HL-60 (cell line): Measurements from ENCODE around the gene TBCD.

Experiments
- DNase-seq, 2 experiments: peaks; one replicate each; pipeline ENCODE4 v3.0.0-alpha.2; 2010 to 2020; ENCODE audit warnings: low read depth in 1 of 2, low spot score in 1 of 2
- H3K27ac ChIP-seq: fragments of 250-450 bp; sonication (Bioruptor Pico); replicated peaks from 2 replicates; pipeline ENCODE4 v1.5.1; 2020; ENCODE audit warnings: mild to moderate bottlenecking, moderate library complexity
- H3K27me3 ChIP-seq: fragments of 250-450 bp; sonication (Bioruptor Pico); 2 replicates; pipeline ENCODE4 v1.5.1; 2021; ENCODE audit warnings: mild to moderate bottlenecking, moderate library complexity; ENCODE audit not compliant: insufficient read depth, poor library complexity, severe bottlenecking
- H3K4me3 ChIP-seq: replicated peaks from 2 replicates; pipeline ENCODE4 v1.5.1; 2011; ENCODE audit warnings: mild to moderate bottlenecking, control low read depth, low read length; ENCODE audit not compliant: insufficient read depth
- GABPA ChIP-seq: IDR thresholded peaks from 2 replicates; pipeline ENCODE4 v1.6.1; 2012; ENCODE audit warnings: low read depth
- POLR2AphosphoS5 ChIP-seq: IDR thresholded peaks from 2 replicates; pipeline ENCODE4 v1.6.1; 2012; ENCODE audit warnings: low read depth
- SPI1 ChIP-seq: IDR thresholded peaks from 2 replicates; pipeline ENCODE4 v1.6.1; 2012; ENCODE audit warnings: low read depth, mild to moderate bottlenecking, borderline replicate concordance
- TF ChIP-seq, protein P1 (sequence below): IDR thresholded peaks from 2 replicates; pipeline ENCODE4 v1.6.1; 2012; ENCODE audit warnings: low read depth; ENCODE audit not compliant: insufficient replicate concordance
- TF ChIP-seq, protein P2 (sequence below): IDR thresholded peaks from one replicate; pipeline ENCODE4 v1.5.1; 2011; ENCODE audit warnings: low read length, control low read depth, inconsistent platforms; ENCODE audit not compliant: insufficient read depth

Gene TBCD

GRCh38 chr17:82863941-82864712, 112.3 kb downstream of the TBCD start:
- no peak overlapping the region for H3K27ac ChIP-seq
- H3K27me3 ChIP-seq, result no peaks in the 10 kb centered on the region
- DNase-seq, result peak in 1 of 2 experiments; percentile 36
- TF ChIP-seq SPI1 (no peak), POLR2AphosphoS5 (no peak), GABPA (no peak)
- TF ChIP-seq, protein P1, sequence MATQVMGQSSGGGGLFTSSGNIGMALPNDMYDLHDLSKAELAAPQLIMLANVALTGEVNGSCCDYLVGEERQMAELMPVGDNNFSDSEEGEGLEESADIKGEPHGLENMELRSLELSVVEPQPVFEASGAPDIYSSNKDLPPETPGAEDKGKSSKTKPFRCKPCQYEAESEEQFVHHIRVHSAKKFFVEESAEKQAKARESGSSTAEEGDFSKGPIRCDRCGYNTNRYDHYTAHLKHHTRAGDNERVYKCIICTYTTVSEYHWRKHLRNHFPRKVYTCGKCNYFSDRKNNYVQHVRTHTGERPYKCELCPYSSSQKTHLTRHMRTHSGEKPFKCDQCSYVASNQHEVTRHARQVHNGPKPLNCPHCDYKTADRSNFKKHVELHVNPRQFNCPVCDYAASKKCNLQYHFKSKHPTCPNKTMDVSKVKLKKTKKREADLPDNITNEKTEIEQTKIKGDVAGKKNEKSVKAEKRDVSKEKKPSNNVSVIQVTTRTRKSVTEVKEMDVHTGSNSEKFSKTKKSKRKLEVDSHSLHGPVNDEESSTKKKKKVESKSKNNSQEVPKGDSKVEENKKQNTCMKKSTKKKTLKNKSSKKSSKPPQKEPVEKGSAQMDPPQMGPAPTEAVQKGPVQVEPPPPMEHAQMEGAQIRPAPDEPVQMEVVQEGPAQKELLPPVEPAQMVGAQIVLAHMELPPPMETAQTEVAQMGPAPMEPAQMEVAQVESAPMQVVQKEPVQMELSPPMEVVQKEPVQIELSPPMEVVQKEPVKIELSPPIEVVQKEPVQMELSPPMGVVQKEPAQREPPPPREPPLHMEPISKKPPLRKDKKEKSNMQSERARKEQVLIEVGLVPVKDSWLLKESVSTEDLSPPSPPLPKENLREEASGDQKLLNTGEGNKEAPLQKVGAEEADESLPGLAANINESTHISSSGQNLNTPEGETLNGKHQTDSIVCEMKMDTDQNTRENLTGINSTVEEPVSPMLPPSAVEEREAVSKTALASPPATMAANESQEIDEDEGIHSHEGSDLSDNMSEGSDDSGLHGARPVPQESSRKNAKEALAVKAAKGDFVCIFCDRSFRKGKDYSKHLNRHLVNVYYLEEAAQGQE, result no peak
- TF ChIP-seq, protein P2, sequence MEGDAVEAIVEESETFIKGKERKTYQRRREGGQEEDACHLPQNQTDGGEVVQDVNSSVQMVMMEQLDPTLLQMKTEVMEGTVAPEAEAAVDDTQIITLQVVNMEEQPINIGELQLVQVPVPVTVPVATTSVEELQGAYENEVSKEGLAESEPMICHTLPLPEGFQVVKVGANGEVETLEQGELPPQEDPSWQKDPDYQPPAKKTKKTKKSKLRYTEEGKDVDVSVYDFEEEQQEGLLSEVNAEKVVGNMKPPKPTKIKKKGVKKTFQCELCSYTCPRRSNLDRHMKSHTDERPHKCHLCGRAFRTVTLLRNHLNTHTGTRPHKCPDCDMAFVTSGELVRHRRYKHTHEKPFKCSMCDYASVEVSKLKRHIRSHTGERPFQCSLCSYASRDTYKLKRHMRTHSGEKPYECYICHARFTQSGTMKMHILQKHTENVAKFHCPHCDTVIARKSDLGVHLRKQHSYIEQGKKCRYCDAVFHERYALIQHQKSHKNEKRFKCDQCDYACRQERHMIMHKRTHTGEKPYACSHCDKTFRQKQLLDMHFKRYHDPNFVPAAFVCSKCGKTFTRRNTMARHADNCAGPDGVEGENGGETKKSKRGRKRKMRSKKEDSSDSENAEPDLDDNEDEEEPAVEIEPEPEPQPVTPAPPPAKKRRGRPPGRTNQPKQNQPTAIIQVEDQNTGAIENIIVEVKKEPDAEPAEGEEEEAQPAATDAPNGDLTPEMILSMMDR, result no peak
- no peak overlapping the region for H3K4me3 ChIP-seq

- TF ChIP-seq POLR2AphosphoS5 (no peak), SPI1 (no peak), GABPA (no peak)
- TF ChIP-seq, protein P2, result no peak
- TF ChIP-seq, protein P1, result no peak
- Histone ChIP-seq H3K4me3 (no peak overlapping the region), H3K27ac (no peak overlapping the region), H3K27me3 (no peaks in the 10 kb centered on the region)
- DNase-seq, result no peak
These were observed 112.9 kb downstream of the TBCD start for GRCh38 chr17:82864713-82865248.

DNA sequence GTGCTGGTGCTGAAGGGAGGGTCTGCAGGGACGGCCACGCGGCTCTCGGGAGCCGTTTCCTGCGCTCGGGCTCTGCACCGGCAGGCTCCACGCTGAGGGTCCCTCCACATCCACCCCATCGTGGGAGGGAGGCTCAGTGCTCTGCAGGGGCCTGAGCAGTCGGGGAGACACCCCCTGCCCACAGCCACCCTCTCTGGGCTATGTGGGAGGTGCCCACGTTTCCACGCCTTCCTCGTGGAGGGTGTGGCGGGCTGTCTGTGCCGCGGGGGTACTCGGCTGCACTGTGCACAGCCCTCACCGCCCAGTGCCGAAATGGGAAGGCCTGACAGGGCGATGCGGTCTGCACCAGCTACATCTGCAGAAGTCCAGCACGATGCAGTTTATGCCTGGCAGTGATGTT, 113.4 kb downstream of the TBCD start:
- no peak for DNase-seq
- Histone ChIP-seq H3K4me3 (no peak overlapping the region), H3K27me3 (no peaks in the 10 kb centered on the region), H3K27ac (no peak overlapping the region)
- no peak for TF ChIP-seq GABPA
- no peak for TF ChIP-seq POLR2AphosphoS5
- TF ChIP-seq, protein P2, result no peak
- TF ChIP-seq, protein P1, result no peak
- no peak for TF ChIP-seq SPI1
